ENCODE data around the gene LMOD1.
A peak's percentile ranks its signal among the peaks of the same experiment; 100 is the strongest.
"Not testable (repeated sequence)": the region's sequence is repeated elsewhere in the genome, so short reads cannot be mapped to it uniquely, and the experiment has no call there.

The LMOD1 gene

GRCh38 chr1:201890806-201891450, 55.4 kb downstream of the LMOD1 start:
- DNase-seq: no peak

GRCh38 chr1:201890223-201890622, 56.1 kb downstream of the LMOD1 start:
- DNase-seq: no peak

GRCh38 chr1:201889090-201889968, 57.0 kb downstream of the LMOD1 start:
- DNase-seq: no peak

GRCh38 chr1:201888282-201889089, 57.9 kb downstream of the LMOD1 start, which contains the start of gene SHISA4:
SHISA4 (plus strand) TSS chr1:201888898; CDS start chr1:201888995, 97 bp downstream.
- DNase-seq: peak; percentile 16

DNA sequence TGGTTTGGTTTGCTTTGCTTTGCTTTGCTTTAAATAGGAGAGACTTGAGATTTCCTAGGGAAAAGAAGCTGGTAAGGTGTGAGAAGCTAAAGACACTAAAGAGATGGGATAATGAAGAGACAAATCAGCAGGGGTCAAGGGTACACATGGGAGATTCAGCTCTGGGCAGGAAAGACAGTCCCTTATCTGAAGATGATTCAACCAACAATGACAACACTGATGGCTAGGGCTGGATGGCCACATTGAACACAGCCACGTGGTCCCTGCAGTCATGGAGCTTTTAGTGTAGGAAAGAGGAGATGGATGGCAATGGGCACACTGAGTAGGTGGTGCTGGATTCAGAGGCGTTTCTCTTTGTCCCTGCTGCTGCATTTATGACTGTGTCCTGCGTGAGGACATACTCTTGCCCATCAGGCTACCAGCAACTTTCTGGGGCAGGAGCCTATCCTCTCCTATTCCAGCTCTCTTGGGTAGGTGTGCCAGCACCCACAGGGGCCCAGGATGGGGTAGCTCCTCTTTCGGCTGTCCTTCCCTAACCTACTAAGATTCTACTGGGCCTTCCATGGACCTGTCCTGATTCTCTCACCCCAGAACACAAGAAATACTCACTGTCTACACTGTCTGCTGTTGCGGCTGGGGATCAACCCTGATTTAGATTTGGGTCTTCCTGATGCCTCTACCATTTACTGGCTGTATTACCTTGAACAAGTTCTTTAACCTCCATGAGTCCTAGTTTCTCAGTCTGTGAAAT, 59.1 kb downstream of the LMOD1 start:
- no peak for DNase-seq

DNA sequence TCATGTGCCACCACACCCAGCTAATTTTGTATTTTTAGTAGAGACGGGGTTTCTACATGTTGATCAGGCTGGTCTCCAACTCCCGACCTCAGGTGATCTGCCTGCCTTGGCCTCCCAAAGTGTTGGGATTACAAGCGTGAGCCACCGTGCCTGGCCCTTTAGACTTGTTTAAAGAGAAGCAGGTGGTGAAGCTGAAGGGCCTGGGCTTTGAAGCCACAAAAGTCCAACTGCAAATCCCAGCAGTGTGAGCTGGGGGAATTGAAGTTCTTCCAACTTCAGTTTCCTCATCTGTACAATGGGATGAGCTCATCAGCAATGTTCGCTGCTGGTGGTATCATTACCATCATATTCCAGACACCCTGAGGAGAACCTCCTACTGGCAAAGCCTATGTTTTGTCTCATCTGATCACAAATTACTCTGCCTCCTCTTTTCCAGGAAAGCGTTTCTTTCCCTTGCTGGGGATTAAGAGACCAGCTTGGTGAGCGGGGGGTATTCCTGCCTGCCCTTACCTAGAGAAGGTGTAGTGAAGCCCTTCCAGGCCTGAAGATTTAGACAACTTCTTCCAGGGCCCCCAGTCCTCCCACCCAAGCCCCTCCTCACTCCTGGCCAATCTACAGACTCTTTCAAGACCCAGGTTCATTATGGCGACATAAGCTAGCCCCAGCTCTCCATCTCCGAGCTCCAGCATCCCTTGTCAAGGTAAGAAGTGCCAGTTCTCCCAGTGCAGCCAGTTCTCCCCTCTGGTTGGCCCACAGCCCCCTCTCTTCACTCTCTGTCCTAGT, 60.1 kb downstream of the LMOD1 start:
- DNase-seq: no peak

GRCh38 chr1:201885531-201886075, 60.7 kb downstream of the LMOD1 start:
- no peak for DNase-seq

- DNase-seq: no peak
These were observed 61.9 kb downstream of the LMOD1 start for GRCh38 chr1:201884425-201884824.

GRCh38 chr1:201883786-201884185, 62.6 kb downstream of the LMOD1 start:
- peak; percentile 10 for DNase-seq

DNA sequence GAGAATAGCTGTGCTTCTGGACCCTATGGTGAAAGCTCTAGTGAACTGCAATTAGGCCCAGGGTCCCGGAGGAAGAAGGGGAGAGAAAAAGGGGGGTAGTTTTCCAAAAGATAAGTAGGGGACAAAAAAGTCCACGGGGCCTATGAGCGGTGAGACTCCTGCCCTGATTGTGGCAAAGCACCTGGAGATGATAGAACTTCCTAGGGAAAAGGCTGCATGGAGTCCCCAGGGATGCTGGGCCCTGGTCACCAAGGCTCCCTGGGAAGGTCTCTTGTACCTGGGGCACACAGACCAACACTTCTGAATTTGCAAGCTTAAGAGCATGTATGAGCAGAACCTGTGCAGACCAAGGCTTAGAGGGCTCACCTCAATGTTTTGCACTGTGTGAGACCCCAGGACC, 63.1 kb downstream of the LMOD1 start:
- DNase-seq: no peak

DNA sequence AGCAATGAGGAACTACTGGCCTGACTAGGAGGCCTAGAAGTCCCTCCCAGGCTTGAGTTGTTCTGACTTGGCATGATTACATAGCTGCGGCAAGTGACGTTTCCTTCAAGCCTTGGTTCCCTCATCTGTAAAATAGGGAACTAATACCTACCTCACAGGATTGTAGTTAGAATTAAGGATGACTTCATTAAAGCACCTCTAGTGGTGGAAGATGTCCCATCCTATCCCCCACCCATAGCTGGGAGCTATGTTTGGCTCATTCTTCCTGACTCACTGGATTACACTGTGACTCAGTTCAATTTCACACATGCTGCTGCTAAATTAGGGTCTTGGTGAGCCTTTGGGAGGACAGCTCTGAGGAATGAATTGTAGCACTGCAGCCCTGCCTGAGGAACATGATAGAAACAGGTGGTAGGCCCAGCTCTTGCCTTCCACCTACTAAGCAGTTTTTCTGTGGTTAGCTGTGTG, 63.6 kb downstream of the LMOD1 start:
- peak; percentile 21 for DNase-seq

DNA sequence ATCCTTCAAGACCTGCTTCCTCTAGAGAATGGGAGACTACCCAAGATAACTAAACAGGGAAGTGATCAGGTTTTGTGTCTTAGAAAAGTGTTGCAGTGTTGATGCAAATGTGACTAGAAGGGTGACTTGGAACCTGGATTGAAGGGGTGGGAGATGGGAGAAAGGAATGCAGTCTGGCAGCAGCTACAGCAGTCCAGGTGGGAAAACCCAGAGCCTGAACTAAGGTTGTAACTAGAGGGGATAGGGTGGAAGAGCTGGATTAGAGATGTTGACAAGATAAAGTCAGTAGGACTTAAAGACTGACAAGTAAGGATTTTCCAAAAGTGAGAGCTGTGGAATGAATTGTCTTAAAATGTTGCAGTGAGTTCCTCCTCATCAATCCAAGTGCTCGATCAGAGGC, 64.7 kb downstream of the LMOD1 start:
- DNase-seq: no peak

- DNase-seq: no peak
These were observed 65.3 kb downstream of the LMOD1 start for GRCh38 chr1:201880928-201881571.

DNA sequence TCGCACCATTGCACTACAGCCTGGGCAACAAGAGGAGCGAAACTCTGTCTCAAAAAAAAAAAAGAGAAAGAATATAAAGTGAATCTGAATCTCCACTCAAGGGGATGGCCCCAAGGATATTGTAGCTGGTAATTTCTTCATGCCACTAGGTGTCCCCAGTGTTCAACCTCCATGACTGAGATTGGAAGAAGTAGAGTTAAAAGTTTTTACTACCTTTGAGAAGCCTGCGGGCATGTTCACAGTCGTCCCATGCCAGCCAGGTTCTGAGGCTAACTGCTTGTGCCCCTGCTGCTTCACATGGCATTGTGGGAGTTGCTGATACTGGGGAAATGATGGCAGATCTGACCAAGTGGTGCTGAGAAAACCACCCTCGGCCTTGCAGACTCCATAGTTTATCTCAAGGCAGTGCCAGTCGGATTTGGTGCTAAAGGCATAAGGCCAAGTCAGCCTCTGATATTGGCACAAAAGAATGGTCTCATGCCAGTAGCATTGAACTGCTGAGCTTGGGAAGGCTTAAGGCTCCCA, 68.4 kb downstream of the LMOD1 start:
- DNase-seq: peak; percentile 23

GRCh38 chr1:201876148-201876818, 70.1 kb downstream of the LMOD1 start:
- DNase-seq: no peak

- no peak for DNase-seq
These were observed 71.7 kb downstream of the LMOD1 start for GRCh38 chr1:201874672-201875071.

DNA sequence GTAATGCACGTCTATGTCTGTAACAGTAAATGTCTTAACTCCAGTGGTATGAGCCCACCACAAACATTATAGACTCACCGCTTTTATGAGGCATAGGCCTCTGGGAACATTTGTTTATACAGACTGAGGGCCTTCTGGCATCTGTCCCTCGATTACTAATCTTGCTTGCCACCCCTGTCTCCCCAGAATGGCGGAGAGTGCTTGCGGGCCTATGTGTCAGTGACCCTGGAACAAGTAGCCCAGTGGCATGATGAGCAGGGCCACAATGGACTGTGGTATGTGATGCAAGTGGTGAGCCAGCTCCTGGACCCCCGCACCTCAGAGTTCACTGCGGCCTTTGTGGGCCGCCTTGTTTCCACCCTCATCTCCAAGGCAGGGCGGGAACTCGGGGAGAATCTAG, 76.0 kb downstream of the LMOD1 start:
- DNase-seq: no peak

GRCh38 chr1:201861448-201861847, 84.9 kb downstream of the LMOD1 start:
- no peak for DNase-seq

DNA sequence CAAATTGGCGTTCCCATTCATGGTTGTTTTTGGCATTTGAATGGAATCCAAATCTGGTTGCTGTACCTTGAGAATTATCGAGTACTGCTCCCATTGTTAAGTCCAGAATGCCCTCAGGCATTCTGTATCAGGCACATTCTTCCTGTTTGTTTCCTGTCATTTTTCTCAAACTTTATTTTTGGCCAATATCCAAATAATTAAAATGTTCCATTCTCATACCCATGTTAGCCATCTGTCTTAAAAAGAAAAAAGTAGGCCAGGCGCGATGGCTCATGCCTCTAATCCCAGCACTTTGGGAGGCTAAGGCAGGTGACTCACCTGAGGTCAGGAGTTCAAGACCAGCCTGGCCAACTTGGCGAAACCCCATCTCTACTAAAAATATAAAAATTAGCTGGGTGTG, 86.9 kb downstream of the LMOD1 start:
- no peak for DNase-seq

- DNase-seq: not testable (repeated sequence)
These were observed 89.6 kb downstream of the LMOD1 start for GRCh38 chr1:201856722-201857121.
